Skeletal muscle satellite cell (primary cell): Measurements from ENCODE around the gene PPP1R8.

ENCODE experiments used
- H3K27me3 ChIP-seq: 2 replicates; pipeline ENCODE4 v1.7.0; 2013; ENCODE audit warnings: low read length; ENCODE audit not compliant: control insufficient read depth, insufficient read depth
- H3K36me3 ChIP-seq: 2 replicates; pipeline ENCODE4 v1.7.0; 2013; ENCODE audit warnings: mild to moderate bottlenecking, control low read depth, low read length; ENCODE audit not compliant: insufficient read depth
- H3K4me1 ChIP-seq: 2 replicates; pipeline ENCODE4 v1.7.0; 2013; ENCODE audit warnings: low read length; ENCODE audit not compliant: control insufficient read depth, insufficient read depth
- H3K4me2 ChIP-seq: 2 replicates; pipeline ENCODE4 v1.7.0; 2013; ENCODE audit warnings: mild to moderate bottlenecking, low read length
- H3K4me3 ChIP-seq: 2 replicates; pipeline ENCODE4 v1.7.0; 2013; ENCODE audit warnings: low read length
- H3K9ac ChIP-seq: 2 replicates; pipeline ENCODE4 v1.7.0; 2013; ENCODE audit warnings: mild to moderate bottlenecking, low read depth, low read length, moderate library complexity
- H3K9me3 ChIP-seq: replicated peaks from 2 replicates; pipeline ENCODE4 v1.7.0; 2013; ENCODE audit warnings: mild to moderate bottlenecking, control low read depth, low read length

PPP1R8 gene

GRCh38 chr1:27876341-27877114, 45.9 kb downstream of the PPP1R8 start:
- Histone ChIP-seq H3K9me3 (no peaks in the 10 kb centered on the region), H3K4me2 (no peak overlapping the region), H3K4me1 (peaks cover 19% of the 10 kb centered on the region), H3K9ac (no peak overlapping the region), H3K4me3 (no peak overlapping the region), H3K27me3 (no peaks in the 10 kb centered on the region), H3K36me3 (peaks cover 2% of the 10 kb centered on the region)

- H3K4me1 ChIP-seq = peaks cover 19% of the 10 kb centered on the region
- H3K4me3 ChIP-seq = no peak overlapping the region
- peaks cover 4% of the 10 kb centered on the region for H3K36me3 ChIP-seq
- no peak overlapping the region for H3K9ac ChIP-seq
- no peak overlapping the region for H3K4me2 ChIP-seq
- H3K9me3 ChIP-seq = no peaks in the 10 kb centered on the region
- no peaks in the 10 kb centered on the region for H3K27me3 ChIP-seq
Observed at GRCh38 chr1:27877115-27877416, 46.5 kb downstream of the PPP1R8 start.

- no peaks in the 10 kb centered on the region for H3K27me3 ChIP-seq
- H3K4me1 ChIP-seq = peaks cover 13% of the 10 kb centered on the region
- no peak overlapping the region for H3K9ac ChIP-seq
- H3K36me3 ChIP-seq = peaks cover 11% of the 10 kb centered on the region
- H3K4me3 ChIP-seq = no peak overlapping the region
- H3K4me2 ChIP-seq = no peak overlapping the region
- no peaks in the 10 kb centered on the region for H3K9me3 ChIP-seq
Observed at GRCh38 chr1:27878039-27878438, 47.5 kb downstream of the PPP1R8 start.

- Histone ChIP-seq H3K36me3 (peaks cover 14% of the 10 kb centered on the region), H3K4me3 (no peak overlapping the region), H3K4me1 (peaks cover 5% of the 10 kb centered on the region), H3K27me3 (no peaks in the 10 kb centered on the region), H3K9ac (no peak overlapping the region), H3K4me2 (no peak overlapping the region), H3K9me3 (no peaks in the 10 kb centered on the region)
Observed at GRCh38 chr1:27878787-27879335, 48.3 kb downstream of the PPP1R8 start.

- Histone ChIP-seq H3K27me3 (no peaks in the 10 kb centered on the region), H3K9ac (no peak overlapping the region), H3K4me2 (no peak overlapping the region), H3K4me3 (no peak overlapping the region), H3K9me3 (no peaks in the 10 kb centered on the region), H3K36me3 (peaks cover 17% of the 10 kb centered on the region), H3K4me1 (peaks cover 5% of the 10 kb centered on the region)
Observed at GRCh38 chr1:27879374-27880082, 48.9 kb downstream of the PPP1R8 start.

GRCh38 chr1:27882543-27882903, 51.9 kb downstream of the PPP1R8 start:
- Histone ChIP-seq H3K4me1 (no peaks in the 10 kb centered on the region), H3K9me3 (no peaks in the 10 kb centered on the region), H3K9ac (no peak overlapping the region)

GRCh38 chr1:27883536-27883935, 53.0 kb downstream of the PPP1R8 start:
- peaks cover 26% of the 10 kb centered on the region for H3K36me3 ChIP-seq
- H3K4me1 ChIP-seq = no peaks in the 10 kb centered on the region
- H3K4me2 ChIP-seq = no peak overlapping the region
- no peaks in the 10 kb centered on the region for H3K9me3 ChIP-seq
- no peak overlapping the region for H3K4me3 ChIP-seq
- H3K27me3 ChIP-seq = no peaks in the 10 kb centered on the region
- H3K9ac ChIP-seq = no peak overlapping the region

More at GRCh38 chr1:27882543-27882903, 51.9 kb downstream of the PPP1R8 start:
- H3K27me3 ChIP-seq = no peaks in the 10 kb centered on the region
- H3K36me3 ChIP-seq = peaks cover 26% of the 10 kb centered on the region
- no peak overlapping the region for H3K4me2 ChIP-seq
- no peak overlapping the region for H3K4me3 ChIP-seq

- Histone ChIP-seq H3K36me3 (peaks cover 29% of the 10 kb centered on the region), H3K9me3 (no peaks in the 10 kb centered on the region), H3K4me1 (no peaks in the 10 kb centered on the region), H3K4me3 (no peak overlapping the region), H3K9ac (no peak overlapping the region), H3K4me2 (no peak overlapping the region), H3K27me3 (no peaks in the 10 kb centered on the region)
Observed at GRCh38 chr1:27884006-27884954, 53.7 kb downstream of the PPP1R8 start.

- Histone ChIP-seq H3K9me3 (no peaks in the 10 kb centered on the region), H3K9ac (no peak overlapping the region), H3K4me1 (no peaks in the 10 kb centered on the region), H3K27me3 (no peaks in the 10 kb centered on the region), H3K4me3 (no peak overlapping the region), H3K4me2 (no peak overlapping the region), H3K36me3 (peaks cover 35% of the 10 kb centered on the region)
Observed at GRCh38 chr1:27885114-27885528, 54.5 kb downstream of the PPP1R8 start.

- no peaks in the 10 kb centered on the region for H3K4me1 ChIP-seq
- no peak overlapping the region for H3K4me3 ChIP-seq
Observed at GRCh38 chr1:27885621-27886352, 55.2 kb downstream of the PPP1R8 start.

GRCh38 chr1:27886353-27886679, 55.7 kb downstream of the PPP1R8 start:
- no peaks in the 10 kb centered on the region for H3K9me3 ChIP-seq
- no peak overlapping the region for H3K4me2 ChIP-seq
- peaks cover 39% of the 10 kb centered on the region for H3K36me3 ChIP-seq
- H3K27me3 ChIP-seq = no peaks in the 10 kb centered on the region
- no peaks in the 10 kb centered on the region for H3K4me1 ChIP-seq
- no peak overlapping the region for H3K4me3 ChIP-seq
- no peak overlapping the region for H3K9ac ChIP-seq

More at GRCh38 chr1:27885621-27886352, 55.2 kb downstream of the PPP1R8 start:
- peaks cover 35% of the 10 kb centered on the region for H3K36me3 ChIP-seq
- no peak overlapping the region for H3K4me2 ChIP-seq
- no peaks in the 10 kb centered on the region for H3K9me3 ChIP-seq
- no peaks in the 10 kb centered on the region for H3K27me3 ChIP-seq
- H3K9ac ChIP-seq = no peak overlapping the region
